GM12865 (cell line): ENCODE results near the gene STK39.

Source experiments
- DNase-seq: peaks from one replicate; pipeline ENCODE4 v3.0.0; 2010; ENCODE audit warnings: low read depth
- H3K4me3 ChIP-seq: 2 replicates; pipeline ENCODE4 v1.5.1; 2011; ENCODE audit warnings: mild to moderate bottlenecking, low read depth, low read length, control low read depth
- CTCF ChIP-seq: IDR thresholded peaks from 2 replicates; pipeline ENCODE4 v1.5.1; 2011; ENCODE audit warnings: low read length, control low read depth, low read depth, inconsistent platforms; ENCODE audit not compliant: insufficient read depth; ENCODE audit errors: missing control alignments

STK39 gene

DNA sequence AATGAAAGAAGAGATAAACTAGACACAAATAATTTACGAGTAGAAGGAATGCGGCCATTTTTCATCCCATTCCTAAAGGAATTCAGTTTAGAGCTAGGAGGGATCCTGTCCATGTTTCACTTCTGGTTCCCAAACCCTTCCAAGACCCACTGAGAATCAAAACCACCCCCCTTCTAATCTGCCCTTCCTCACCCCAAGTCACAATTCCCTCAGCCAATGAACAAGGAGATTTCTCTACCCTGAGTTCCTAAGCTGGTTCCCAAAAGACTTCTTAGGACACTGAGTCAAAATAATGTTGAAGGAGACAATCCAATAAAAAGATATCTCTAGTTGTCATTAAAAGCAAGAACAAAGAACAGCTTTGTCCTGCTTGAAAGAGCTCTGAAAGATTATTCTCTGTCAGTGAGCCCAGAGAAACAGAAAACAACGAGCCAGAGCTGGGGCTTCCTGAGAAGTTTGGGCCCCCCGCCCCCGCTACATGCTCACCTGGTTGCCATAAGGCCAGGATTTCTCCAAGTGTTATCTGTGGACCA lies 45.7 kb downstream of the STK39 start:
- no peak overlapping the region for H3K4me3 ChIP-seq
- TF ChIP-seq CTCF: no peak
- no peak for DNase-seq

GRCh38 chr2:168200930-168201583 lies 46.3 kb downstream of the STK39 start:
- no peak for DNase-seq
- no peak overlapping the region for H3K4me3 ChIP-seq
- TF ChIP-seq CTCF: no peak

DNA sequence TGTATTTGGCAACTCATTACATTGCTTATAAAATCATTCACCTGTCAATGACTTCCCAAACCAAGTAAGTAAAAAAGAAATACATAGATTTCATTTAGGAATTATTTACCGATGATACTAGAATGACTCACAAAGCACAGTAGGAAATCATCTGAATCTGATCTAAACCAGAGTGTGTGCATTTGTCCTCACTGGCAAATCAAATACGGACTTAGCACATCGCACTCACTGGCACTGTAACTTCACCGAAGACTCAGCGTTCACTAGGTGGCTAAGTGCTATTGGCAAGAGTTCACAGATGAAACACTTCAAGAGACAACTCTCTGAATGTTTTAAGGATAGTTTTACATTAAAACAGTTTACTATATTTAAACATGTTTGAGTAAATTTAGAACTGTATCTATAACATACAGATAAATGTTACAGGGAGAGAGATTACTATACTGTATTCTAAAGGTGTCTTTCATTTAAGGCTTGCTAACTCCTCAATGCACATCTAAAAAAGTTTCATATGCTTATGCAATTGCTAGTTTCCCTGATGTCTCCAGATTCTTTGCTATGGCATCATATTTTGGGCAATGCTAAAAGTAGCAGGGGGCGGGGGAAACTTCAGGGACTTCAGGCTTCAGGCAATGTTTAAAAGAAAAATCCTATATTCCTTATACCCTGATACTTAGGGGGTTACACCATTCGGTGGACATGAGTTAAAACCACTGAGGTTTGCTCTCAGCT lies 48.8 kb downstream of the STK39 start:
- DNase-seq: no peak

DNA sequence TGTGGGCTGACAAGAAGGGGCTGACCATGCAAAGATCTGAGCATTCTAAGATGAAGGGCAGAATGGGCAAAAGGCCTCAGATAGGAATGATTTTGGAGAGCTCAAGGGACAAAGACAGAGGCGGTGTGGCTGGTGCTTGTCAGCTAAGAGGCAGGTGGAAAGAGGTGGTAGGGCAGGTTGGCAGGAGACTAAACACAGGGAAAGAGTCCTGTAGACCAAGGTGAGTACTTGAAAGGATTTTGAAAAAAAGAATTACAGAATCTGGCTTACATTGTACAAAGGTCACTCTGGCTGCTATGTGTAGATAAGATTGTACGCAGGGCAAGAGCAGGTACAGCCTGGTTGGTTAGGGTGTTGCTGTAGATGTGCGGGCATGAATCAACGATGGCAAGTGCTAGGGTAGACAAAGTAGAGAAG lies 50.6 kb downstream of the STK39 start:
- DNase-seq: no peak

More for the DNA sequence above, 48.8 kb downstream of the STK39 start:
- no peak for TF ChIP-seq CTCF
- no peak overlapping the region for H3K4me3 ChIP-seq

GRCh38 chr2:168194784-168195522 lies 52.4 kb downstream of the STK39 start:
- no peak overlapping the region for H3K4me3 ChIP-seq
- TF ChIP-seq CTCF: no peak
- peak; percentile 65 for DNase-seq

More for the DNA sequence above, 50.6 kb downstream of the STK39 start:
- no peak overlapping the region for H3K4me3 ChIP-seq
- TF ChIP-seq CTCF: no peak

GRCh38 chr2:168192839-168193616 lies 54.4 kb downstream of the STK39 start:
- H3K4me3 ChIP-seq: no peak overlapping the region
- TF ChIP-seq CTCF: no peak
- no peak for DNase-seq
